Fibroblast of peridontal ligament (primary cell): ENCODE data around the gene NXPH4.

Experiments used
- DNase-seq: peaks from one replicate; pipeline ENCODE4 v3.0.0-alpha.2; 2010; ENCODE audit errors: extremely low read depth

Gene NXPH4

DNA sequence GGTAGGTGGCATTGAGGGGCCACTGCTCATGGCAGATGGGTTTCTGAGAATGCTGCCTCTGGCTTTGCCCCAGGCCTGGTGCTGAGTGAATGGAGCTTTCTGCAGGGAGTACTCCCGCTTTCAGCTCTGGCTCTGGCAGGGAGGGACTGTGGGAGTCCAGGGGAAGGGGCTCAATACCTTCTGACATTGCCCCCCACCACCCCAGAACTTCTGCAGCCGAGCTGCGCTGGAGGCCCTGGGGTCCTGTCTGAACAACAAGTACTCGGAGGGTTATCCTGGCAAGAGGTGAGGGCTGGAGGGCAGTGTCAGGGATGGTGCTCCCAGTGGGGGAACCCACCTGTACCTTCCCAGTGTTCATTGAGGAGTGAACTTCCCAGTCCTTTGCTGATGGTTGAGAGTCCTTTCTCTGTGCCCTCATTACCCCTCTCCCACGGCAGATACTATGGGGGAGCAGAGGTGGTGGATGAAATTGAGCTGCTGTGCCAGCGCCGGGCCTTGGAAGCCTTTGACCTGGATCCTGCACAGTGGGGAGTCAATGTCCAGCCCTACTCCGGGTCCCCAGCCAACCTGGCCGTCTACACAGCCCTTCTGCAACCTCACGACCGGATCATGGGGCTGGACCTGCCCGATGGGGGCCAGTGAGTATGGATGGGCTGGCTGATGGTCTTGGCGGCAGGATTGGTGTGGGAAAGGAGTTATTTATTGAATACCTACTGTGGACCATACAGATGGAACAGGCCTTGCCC is 14.9 kb downstream of the NXPH4 start:
- no peak for DNase-seq

DNA sequence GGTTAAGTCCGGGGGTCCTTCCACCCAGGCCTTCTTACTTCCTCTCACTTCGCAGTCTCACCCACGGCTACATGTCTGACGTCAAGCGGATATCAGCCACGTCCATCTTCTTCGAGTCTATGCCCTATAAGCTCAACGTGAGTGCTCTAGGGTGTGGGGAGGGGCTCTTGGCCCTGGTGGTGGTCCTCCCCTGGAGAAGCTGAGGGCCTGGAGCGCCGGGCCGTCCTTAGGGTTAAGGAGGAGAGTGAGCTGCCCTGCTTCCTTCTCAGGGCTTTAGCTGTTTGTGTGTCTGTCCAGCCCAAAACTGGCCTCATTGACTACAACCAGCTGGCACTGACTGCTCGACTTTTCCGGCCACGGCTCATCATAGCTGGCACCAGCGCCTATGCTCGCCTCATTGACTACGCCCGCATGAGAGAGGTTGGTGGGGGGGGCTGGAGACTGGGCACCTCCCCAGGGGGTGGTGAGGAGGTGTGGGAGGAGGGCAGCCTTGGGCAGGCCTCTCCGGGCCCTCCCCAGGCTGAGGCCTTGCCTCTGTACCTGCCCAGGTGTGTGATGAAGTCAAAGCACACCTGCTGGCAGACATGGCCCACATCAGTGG is 15.7 kb downstream of the NXPH4 start:
- no peak for DNase-seq

DNA sequence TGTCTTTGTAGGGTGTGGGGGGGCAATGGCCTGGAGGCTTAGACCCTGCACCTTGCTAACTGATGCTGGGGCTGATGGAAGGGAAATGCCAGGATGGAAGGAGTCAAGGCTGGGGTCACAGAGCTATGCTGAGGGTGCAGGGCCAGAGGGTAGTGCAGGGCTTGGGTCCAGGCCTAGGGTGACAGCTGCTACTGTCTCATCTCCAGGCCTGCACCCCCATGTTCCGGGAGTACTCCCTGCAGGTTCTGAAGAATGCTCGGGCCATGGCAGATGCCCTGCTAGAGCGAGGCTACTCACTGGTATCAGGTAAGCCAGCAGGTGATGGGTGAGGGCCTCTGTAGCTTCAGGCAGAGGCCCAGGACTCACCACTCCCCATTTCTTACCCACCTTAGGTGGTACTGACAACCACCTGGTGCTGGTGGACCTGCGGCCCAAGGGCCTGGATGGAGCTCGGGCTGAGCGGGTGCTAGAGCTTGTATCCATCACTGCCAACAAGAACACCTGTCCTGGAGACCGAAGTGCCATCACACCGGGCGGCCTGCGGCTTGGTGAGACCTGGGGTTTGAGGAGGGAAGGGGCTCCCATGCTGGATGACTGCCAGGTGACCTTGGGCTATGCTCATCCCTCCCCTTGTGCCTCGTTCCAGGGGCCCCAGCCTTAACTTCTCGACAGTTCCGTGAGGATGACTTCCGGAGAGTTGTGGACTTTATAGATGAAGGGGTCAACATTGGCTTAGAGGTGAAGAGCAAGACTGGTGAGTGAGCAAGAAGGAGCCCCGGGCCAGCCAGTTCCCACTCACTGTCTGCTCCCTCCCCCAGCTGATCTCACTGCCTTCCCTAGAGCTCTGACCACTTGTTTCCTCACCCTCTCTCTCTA is 17.0 kb downstream of the NXPH4 start:
- DNase-seq, result peak; percentile 68

DNA sequence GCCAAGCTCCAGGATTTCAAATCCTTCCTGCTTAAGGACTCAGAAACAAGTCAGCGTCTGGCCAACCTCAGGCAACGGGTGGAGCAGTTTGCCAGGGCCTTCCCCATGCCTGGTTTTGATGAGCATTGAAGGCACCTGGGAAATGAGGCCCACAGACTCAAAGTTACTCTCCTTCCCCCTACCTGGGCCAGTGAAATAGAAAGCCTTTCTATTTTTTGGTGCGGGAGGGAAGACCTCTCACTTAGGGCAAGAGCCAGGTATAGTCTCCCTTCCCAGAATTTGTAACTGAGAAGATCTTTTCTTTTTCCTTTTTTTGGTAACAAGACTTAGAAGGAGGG is 17.6 kb downstream of the NXPH4 start:
- no peak for DNase-seq

DNA sequence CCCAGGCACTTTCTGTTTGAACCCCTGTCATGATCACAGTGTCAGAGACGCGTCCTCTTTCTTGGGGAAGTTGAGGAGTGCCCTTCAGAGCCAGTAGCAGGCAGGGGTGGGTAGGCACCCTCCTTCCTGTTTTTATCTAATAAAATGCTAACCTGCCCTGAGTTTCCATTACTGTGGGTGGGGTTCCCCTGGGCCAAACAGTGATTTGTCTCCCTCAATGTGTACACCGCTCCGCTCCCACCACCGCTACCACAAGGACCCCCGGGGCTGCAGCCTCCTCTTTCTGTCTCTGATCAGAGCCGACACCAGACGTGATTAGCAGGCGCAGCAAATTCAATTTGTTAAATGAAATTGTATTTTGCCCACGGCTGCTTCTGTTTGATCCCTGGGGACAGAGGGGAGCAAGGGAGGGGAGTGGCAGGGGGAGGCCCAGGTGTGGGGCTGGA is 18.0 kb downstream of the NXPH4 start:
- DNase-seq, result no peak

DNA sequence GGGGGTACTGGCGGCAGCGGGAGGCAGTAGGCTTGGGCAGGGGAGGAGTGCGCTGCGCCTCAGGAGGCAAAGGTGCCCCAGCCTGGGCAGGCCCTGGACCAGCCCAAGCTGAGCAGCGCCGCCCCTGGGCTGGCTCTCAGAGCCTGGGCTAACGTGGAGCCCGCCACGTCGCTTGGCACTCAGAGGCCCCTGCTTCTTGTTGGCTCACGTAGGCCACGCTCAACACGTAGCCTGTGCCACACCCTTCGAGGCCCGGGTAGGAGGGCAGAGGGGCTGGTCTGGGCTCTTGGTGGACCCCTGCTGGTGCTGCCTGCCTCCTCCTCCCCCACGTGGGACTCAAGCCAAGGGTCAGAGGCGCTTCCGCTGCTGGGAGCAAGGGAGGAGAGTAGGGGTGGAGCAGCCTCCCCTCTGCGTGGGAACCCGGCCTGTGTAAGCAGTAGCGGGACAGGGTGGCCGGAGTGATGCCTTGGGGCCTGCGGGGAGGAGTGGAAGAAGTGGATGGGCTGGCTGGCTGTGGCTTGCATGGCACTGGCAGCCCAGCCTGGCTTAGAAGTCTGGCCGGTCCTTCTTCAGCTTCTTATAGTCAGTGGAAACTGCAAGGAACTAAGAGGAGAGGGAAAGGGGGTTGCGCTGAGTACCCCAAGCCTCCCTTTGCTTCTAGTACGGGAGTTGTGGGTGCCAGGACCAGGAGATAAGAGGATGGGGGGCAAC is 18.6 kb downstream of the NXPH4 start:
- no peak for DNase-seq

DNA sequence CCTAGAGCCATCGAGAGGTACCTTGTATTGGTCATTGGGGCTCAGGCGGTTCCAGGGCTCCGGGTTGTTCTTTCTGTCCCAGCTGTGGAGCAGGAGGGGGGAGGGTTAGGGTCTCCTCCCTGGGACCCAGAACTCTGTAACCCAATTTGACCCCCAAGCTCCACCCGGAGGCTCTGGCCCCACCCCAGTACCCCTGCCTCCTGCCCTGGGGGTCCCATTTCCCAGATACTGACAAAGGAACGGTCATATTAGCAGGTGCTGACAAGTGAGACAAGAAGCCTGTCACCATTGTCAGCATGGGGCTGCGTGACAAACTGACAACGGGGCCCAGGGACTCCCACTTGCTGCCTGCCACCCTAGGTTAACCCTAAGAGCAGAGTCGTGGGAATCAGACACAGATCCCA is 19.1 kb downstream of the NXPH4 start:
- no peak for DNase-seq

DNA sequence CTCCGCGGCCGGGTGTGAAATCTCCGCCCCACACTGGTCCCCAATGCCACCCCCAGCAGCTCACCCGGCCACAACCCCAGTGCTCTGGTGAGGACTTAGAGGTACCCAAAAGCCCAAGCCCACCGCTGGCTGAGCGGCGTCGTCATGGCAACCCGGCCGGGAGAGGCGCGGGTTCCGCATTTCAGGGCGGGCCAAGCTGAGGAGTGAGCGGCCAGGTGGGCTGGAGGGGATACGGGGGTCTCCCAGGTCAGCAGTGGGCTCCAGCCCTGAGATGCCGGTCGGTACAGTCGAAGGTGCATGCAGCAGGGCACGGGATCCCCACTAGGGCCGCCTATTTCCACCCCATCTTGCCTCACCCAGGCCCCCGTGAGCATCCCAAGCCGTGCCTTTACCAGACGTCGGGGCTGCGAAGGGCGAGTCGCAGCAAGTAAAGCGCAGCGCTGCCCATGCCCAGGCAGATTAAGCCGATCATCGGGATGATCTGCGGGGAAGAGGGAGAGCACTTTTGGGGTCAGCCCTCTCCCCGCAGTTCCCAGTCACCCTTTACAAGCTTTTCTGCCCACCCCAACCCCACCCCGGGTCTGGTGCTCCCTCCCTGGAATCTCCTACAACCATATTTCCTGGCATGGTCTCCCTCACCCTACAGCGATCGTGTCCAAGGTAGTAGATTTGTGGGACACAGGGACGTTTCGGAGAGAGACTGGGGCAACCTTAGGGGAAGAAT is 19.8 kb downstream of the NXPH4 start:
- DNase-seq, result no peak

DNA sequence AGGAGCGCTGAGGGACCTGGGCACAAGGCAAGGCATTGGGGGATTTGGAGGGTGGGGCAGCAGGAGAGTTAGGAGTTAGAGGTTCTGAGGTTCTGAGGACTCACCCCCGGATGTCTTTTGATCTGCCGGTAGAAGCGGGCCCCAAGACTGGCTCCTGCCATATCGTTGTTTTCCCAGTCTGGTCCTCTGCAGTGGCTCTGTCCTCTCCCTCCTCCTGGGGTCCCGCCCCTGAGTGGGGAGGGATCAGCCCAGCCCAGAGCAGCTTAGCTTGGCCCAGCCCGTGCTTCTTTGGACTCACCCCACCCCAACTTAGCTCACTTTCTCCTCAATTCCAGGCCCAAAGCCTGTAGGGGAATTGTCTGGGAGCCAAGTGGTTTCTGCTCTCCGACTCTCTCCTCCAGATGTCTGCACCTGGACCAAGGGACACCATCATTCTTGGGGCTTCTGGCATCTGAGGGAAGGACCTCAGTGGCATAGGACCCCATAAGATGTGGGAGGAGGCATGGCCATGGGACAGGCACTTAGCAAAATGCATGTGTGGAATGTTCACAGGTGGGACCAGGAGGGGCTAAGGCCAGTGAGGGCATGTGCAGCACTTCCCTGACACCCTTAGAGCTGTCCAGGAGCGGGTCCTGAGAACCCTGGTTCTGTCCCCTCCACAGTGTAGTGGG is 20.5 kb downstream of the NXPH4 start:
- DNase-seq, result no peak

DNA sequence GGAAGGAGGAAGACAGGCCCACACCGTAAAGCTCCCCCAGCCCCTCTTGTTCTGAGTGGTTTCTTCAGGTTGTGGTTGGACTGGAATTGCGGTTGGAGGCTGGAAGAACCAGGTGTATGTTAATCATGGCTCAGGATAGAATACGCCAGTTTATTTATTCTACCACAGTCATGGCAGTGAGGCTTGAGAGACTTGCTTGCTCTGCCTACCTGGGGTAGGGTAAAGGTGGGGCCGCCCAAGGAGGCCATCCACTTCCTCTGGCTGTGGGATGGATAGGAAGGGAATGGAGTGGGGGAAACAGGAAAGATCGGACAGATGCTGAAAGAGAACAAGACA is 21.0 kb downstream of the NXPH4 start:
- DNase-seq, result no peak

DNA sequence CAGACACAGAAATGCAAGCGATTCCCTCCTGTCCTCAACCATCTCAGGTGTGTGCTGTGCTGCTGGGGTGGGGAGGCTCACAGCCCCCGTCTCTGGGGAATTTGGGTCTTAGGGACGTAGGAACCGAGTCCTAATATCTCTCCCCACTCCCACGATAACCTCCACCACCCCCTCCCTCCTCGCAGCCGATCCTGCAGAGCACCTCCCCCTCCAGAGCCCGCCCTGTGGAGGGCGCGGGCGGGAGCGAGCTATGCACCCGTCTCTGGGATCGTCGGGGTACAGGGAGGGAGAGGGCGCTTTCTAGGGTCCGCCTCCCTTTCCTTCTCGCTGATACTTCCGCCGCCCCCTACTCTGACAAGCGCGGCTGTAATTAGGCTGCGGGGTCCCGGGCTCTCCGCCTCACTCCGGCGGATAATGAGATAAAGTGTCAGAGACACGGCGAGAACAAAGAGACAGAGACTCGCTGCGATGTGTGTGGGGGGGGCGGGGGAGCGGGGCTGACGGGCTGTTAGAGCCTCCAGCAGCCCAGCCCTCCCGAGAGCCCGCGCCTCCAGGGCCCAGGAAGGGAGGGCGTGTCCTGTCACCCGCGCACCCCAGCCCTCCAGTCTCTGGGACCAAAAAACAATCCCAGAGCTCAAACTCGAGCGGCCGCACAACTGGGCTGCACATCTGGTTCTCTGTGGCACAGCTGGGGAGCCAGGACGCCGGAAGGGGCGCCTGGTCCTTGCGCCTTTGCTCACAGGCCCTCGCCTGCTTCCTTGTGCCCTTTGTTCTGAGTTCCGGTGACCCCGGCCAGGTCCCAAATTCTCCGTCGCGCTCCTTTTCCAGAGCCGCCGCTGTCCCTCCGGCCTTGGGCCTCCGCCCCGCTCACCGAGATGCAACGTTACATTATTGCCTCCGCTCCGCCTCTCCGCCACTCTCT is 21.6 kb downstream of the NXPH4 start:
- no peak for DNase-seq

DNA sequence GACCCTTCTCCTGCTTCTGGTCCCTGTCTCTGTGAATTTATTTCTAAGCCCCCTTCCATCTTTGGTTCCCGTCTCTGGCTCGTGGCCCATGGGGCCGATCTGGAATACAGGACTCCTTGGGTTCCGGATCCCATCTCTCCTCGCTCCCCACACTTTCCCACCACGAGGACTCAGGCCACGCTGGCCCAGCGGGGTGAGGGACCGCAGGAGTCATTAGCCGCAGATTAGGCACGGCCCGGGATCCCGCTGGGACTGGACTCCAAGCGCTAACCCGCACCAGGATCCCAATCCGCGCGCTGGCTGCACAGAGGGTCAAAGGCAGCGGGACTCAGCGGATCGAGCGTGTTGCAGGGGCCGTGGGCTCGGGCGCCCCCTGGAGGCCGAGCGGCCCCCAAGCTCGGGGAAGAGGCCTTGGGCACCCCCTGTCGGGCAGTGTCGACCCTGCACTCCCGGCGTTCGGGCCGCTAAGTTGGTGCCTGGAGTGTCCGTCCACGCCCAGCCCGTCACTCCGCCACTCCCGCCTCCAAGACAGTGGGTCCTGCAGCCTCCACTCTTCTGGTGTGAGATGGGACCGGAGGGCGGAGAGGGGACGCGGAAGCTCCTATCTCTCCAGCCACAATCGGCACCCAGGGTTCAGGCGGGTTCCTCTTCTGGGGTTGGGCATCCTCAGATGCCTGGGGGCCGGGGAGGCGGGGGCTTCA is 22.4 kb downstream of the NXPH4 start:
- DNase-seq, result peak; percentile 83

DNA sequence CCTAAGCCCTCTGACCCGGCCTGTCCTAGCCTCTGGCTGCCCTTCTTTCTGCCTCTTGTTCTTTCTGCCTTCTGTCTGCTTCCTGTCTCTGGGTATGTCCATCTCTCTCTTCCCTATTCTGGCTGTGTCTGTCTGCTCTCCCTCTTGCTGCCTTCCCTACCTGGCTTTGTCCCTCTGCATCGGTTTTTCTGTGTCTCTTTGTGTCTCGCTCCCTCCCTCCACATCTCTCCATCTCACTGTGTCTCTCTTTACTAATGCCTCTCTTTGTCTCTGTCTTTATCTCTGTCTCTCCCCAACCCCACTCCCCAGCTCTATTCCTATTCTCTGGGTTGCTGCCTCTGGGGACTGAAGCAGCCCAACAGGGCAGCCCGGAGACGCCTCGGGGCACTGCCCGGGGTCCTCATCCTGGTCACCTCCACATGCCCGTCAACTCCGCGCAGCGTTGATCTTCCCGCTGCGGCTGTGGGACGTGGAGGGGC is 23.0 kb downstream of the NXPH4 start:
- no peak for DNase-seq

DNA sequence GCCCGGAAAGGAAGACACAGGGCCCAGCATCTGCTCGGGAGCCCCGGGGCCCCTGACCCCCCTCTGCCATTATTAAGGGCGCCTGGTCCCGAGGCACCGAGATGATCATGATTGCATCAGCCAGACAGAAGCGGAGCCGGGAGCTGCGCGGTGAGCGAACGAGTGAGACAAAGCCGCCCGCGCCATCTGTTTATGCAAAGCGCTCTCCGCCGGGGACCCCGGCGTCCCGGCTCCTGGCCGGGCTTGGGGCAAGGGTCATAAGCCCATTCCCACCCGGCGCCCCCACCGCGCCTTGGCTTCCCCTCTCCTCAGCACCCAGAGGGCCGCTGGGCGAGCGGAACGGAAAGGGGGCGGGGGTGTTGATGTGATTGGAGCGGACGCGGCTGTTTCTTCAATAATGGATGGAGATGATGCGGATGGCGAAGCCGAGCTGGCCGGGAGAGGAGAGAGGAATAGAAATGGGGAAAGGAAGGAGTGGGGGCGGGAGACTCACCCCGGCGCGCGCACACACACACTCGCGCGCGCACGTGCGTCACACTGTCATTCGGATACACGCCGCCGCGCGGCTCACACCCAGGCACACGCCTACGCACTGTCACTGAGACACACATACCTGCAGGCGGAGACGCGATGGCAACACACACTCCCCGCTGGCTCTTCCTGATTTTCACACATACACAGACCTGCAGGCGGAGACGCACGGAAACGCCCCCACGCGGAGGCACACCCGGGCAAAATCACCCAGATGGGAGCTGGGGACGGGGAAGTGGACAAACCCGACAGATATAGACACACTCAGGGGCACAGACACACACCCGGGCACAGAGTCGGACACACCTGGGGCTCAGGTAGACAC is 23.7 kb downstream of the NXPH4 start:
- DNase-seq, result peak; percentile 43

DNA sequence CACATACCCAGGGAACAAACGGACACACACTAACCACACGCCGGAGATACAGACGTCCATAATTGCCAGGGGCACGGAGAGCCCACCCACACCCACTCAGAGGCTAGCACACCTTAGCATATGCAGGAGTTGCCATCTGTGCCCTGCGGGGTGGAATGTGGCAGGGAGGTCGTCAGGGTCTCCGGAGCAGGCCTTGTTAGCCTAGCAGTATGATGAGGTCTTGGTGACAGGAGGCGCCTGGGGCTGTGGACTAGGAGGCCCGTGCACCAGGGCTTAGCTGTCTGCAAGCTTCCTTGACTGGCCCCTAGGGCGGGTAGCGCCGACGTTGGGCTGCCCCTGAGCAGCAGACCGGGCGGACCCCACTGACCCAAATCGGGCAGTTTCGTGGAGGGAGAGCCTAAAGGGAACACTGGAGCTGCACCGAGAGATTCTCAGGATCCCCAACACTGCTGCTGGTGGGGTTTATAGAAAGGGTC is 24.4 kb downstream of the NXPH4 start:
- DNase-seq, result no peak

DNA sequence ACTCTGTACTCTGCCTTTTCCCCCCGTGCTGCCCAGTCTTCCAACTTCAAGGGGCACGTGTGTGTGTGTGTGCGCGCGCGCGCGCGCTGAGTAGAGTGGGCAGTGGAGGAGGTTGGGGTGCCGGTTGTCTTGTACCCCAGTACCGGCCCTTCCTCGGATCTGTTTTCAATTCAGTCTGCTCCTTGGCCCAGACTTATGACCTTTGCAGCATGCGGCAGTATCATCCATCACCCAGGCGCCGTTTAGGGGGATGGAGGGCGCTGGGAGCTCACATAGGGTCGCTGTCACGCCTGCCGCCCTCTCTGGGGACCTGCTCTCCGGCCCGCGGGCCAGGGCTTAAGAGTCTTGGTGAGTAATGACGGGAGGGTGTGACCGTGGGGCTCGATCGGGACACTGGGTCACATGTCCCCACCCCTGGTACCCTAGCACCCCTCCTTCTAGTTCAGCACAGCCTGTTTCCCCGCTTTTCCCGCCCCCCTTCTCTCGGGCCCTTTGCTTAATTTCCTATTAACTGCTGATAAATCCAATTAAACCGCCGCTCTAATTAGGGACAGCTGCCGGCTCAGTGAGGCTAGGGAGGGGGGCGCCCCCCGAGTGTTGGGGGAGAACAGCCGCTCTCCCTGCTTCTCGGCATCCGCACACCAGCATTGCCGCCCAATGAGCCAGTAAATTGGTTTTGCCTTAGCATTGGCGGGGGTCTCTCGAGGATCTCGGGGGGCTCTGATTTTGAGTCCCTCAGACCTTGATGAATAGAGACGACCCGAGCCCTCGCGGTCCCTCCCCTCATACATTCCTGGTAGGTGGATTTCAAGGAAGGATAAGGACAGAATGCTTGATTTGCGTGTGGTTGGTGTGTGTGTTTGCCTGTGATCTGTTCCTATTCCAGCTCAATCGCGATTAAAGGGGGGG is 25.1 kb downstream of the NXPH4 start:
- no peak for DNase-seq

DNA sequence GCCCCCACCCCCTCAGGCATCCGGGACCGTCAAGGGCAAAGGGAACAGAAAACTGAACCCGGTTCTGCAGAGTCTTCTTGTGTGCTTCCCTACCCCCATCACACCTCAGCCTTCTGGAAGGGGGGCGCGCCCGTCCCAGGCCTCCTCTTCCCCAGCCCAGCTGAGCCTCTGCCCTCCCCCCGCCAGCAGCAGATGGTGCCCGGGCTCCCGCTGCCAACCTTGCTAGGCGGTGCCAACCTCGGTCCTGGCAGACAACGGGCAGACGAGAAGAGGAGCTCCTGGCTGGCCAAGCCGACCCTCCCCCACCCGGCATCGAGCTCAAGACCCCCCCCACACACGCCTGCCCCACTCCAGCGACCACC is 25.7 kb downstream of the NXPH4 start:
- no peak for DNase-seq
